Activated CD4-positive, CD25-positive, alpha-beta regulatory T cell treated with anti-CD3 and anti-CD28 coated beads, Interleukin-2, amount 50 U/mL, for 72 hours (primary cell): ENCODE data around the gene MYO1A.
"Not testable (repeated sequence)": the region's sequence is repeated elsewhere in the genome, so short reads cannot be mapped to it uniquely, and the experiment has no call there.

Experiments
- DNase-seq: peaks from one replicate; pipeline ENCODE4 v3.0.0; 2021

The MYO1A gene

DNA sequence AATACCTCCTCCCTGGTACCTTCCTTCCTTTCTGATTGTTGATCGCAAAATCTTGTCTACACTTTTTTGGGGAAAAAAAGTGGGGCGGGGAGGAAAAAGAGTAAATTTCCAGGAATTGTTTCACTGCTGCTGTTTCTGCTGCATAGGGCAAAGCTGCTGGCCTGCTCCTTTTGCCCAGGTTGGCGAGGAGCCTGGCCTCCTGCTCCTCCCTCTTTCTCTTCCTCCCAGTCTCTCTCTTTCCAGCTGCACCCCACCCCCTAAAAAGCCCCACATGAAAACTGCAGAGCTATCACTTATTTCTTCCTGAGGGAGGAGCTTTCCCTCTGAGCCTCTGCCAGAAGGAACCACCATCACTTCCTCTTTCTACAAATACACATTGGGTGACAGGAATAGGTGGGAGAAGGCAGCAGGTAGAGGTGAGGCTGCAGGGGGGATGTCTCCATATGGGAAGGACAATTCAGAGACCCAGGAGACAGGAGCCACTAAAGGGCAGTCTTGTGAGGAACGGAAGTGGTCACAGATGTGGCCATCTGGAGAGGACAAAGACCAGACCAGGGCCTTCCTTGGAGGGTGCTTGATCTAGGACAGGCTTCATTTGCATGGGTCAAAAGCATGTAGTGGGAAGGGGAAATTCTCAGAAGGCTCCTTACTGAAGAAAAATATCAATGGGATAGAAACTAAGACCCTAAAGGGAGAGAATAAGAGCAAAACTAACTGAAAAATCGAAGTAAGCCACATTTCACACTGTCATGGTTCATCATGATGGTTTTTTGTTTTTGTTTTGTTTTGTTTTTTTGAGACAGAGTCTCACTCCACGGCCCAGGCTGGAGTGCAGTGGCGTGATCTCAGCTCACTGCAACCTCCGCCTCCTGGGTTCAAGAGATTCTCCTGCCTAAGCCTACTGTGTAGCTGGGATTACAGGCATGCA is 58.3 kb downstream of the MYO1A start:
- no peak for DNase-seq

DNA sequence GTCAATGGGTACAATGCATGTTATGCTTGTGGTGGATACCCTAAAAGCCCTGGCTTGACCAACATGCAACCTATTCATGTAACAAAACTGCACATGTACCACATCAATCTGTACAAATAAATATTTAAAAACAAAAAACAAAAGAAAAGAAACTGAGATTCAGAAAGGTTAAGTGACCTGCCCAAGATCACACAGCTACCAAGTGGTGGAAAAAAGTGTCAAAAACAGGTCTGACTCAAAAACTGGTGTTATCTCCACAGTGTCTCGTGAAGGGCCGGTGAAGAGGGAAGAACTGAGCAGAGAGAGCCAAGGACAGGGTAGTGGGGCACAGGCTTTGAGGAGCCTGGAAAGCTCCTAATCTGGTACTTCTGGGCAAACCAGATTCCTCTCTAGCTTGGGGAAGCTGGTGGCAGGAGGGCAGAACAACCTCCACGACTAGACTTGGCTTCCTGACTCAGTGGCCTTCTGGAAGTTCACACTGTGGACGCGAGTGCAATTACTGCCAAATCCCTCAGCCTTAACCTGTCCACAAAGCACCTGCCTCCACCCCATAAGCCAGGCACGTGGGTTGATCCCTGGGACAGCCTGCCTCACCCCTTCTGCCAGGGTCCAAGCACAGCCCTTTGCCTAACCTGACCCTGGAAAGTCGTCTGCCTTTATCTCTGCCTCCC is 59.1 kb downstream of the MYO1A start:
- DNase-seq, result no peak

DNA sequence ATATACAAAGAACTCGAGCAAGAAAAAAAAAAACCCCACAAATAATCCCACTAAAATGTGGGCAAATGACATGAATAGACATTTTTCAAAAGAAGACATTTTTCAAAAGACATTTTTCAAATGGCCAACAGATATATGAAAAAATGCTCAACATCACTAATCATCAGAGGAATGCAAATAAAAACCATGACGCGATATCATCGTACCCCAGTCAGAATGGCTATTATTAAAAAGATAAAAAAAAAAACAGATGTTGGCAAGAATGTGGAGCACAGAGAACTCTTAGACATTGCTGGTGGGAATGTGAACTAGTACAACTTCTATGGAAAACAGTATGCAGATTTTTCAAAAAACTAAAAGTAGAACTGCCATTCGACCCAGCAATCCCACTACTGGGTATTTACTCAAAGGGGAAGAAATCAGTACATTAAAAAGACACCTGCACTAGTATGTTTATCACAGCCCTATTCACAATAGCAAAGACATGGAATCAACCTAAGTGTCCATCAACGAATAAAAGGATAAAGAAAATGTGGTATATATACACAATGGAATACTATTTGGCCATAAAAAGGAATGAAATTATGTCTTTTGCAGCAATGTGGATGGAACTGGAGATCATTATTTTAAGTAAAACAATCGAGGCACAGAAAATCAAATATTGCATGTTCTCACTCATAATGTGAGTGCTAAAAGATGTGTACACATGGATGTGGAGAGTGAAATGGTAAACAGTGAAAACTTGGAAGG is 59.9 kb downstream of the MYO1A start:
- no peak for DNase-seq

DNA sequence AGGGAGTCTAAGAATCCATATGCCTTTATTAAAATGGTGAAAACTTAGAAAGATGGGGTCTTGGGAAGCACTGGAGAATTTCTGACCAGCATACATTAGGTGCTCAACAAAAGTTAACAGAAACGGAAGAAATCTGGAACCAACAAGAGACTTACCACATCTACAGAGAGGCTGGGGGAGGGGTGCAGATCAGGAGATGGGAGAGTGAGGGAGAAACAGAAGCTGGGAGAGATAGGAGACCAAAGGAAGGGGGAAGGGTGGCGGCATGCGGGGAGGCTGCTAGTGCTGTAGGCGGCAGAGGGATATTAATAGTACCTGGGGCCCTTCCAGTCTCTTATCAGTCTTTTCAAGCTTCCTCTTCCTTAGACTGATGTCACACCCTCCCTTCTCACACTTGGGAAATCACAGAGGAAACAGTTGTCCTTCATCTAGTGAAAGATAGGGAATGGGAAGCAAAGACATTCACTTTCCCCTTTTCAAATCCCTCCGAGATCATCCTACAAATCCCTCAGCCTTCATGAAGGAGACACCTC is 61.7 kb downstream of the MYO1A start:
- DNase-seq, result no peak

DNA sequence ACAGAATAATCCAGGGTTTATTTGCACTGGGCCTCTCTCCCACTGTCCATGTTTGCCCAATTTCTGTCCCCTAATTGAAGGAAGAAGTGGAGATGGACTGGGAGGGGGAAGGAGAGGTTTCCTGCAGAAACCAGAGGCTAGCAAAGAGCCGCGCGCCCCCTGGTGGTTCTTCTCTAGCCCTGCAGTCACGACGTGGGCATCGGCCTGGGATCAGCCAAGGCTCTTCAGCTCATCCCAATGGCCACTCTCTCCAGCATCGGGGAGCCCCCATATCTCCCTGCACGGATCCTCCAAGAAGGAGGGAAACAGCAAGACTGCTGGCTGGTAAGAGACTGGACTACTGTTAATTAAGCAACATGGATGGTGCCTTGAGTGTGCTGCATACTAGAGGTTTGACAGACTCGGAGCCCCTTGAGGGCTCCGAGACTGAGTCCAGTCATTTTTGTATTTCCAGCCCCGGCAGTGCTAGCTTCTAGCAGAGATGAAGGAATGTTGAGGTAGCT is 62.3 kb downstream of the MYO1A start:
- DNase-seq, result peak; percentile 80

DNA sequence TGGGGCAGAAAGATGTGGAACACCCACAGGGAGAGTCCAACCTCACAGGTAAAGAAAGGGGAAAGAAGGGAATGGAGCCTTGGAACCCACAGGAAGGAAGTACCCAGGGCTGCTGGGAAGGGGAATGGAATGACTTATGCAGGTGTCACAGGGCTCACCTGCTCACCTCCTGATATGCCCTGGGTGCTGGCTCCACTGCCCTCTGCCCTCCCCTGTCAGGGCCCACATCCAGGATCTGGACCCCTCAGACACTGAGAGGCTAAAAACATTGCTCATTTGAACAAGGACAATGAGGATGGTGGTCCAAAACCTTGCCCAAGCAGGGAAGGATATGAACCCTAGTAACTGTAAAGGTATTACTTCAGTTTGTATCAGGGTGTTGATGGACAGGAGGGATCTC is 62.9 kb downstream of the MYO1A start:
- no peak for DNase-seq

DNA sequence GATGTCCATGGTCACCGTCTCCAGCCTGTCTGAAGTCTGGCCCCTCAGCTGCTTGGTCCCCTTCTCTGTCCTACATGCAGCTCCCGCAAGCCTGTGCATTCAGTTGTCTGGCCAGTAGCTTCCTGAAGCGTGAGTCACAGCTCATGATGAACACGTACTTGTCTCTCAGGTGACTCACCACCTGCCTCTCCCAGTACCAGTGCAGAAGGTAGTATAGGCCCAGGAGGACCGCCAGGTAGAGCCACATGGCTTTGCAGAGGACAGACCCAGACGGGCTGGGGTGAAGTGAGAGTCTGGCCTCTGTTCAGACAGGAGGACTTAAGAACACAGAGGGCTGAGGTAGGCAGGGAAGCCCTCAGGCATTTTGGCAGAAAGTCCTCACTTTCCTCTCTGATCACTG is 64.2 kb downstream of the MYO1A start:
- DNase-seq, result not testable (repeated sequence)

DNA sequence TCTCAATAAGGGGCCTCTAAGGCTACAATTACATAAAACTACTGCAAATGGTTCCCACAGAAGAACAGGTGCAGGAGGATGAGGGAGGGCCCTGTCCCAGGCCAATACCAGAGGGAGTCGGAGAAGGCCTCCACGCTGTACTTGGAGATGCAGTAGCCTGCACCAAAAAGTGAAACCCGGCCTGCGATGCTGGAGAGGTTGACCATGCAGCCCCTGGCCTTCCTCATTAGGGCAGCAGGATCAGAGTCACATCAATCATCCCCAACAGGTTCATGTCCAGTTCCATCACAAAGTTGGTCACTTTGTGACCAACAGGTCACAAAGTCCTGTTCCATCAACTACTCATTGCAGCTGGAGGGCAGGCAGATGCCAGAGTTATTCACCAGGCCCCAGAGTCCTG is 66.5 kb downstream of the MYO1A start:
- no peak for DNase-seq

DNA sequence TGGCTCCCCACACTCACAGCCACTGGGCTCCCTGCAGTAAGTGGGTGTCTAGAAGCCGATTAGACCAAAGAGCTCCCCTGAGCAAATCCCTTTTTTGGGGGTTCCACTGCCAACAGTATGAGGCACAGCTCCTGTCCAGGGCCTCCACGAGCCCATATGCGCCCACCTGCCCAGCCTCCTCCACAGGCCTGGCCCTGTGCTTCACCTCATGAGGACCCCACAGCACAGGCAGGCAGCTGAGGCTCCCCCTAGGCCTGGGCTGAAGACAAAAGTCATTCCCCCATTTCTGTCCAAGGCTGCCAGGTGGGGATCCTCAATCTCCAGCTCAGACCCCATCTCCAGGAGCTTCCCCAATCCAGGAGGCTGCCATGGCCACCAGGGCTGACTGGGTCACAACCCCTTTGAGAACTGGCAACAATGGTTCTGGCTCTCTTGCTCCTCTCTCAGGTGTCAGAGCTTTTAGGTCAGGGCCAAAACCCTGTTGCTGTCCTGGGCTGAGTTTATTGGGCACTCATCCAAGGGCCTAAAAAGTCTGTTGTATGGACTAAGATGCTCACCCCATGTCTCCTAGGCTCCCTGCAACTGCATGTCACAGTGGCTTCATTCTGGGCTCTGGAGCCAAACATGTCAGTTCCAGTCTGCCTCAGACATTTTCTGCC is 67.2 kb downstream of the MYO1A start:
- not testable (repeated sequence) for DNase-seq

DNA sequence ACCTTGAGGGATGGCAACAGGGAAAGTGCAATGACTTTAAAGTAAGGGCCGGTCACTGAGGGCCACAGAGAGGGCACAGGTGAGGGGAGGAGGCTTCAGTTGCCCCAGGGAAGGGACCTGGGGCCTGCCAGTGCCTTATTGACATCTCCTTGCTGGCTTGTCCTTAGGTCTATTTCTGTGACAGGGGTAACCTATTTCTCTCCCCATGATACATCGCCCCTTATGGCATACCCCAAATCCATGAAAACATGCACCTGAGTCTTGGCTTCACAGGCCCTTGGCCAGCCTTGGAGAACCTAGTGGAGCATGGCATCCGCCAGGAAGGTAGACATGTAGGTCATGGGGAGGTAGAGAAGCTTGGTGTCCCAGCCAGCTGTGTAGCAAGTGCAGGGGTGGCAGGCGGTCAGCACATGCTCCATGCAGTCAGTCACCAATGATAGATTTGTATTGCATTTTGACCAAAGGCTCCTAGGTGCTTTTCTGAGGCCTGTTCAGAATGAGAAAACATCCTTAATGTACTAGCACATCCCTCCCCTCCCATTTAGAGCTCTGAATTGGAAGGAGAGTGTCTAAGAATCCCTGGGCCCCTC is 68.9 kb downstream of the MYO1A start:
- DNase-seq, result no peak

DNA sequence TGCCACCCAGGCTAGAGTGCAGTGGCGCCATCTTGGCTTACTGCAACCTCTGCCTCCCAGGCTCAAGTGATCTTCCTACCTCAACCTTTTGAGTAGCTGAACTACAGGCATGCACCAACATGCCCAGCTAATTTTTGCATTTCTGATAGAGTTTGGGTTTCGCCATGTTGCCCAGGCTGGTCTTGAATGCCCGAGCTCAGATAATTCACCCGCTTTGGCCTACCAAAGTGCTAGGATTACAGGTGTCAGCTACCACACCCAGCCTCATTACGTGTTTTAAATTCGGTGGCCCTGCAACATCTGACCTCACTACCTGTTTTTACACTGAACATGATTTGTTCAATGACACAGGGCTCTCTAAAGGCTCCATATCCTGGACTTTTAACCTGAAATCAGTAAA is 69.7 kb downstream of the MYO1A start:
- no peak for DNase-seq

DNA sequence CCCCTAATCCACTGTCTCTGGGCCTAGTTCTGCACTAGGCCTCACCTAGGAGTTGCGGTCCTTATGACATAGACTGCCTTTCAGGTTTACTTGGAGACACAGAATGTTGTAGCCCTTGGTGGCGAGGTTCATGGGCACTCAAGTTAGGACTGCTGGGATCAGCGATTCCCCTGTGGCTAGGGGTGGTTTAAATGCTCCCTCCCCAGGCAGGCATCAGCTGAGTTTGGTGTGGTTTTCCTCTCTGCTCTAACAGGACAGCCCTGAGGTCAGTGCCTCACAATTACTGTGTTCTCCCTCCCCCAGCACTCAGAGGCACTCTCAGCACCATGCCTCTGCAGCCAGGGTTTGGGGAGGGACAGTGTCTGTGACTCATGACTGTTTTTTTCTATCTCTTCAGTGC is 70.3 kb downstream of the MYO1A start:
- DNase-seq, result no peak
